AG20443 (cell line): ENCODE data around the gene SIGLEC11.
"Not testable (repeated sequence)": the region's sequence is repeated elsewhere in the genome, so short reads cannot be mapped to it uniquely, and the experiment has no call there.

Experiments used
- DNase-seq: peaks from one replicate; pipeline ENCODE4 v3.0.0; 2012; ENCODE audit warnings: low spot score, mixed read lengths

Gene SIGLEC11

GRCh38 chr19:49950956-49951526 lies 9.9 kb downstream of the SIGLEC11 start:
- no peak for DNase-seq

DNA sequence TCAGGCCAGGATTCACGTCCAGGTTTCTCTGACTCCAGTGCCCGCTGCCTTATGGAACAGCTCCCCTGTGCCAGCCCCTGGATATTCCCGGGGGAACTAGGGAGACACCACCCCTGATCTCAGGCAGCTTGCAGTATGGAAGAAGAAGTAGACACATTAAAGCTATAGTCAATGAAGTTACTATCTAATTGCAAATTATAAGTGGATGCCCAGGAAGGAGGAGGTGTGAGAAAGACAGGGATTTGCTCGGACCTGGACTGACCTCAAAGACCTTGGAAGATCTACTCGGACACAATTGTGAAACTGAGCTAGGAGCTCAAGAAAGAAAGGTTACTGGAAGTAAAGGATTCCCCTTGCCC lies 10.4 kb downstream of the SIGLEC11 start:
- DNase-seq, result no peak

DNA sequence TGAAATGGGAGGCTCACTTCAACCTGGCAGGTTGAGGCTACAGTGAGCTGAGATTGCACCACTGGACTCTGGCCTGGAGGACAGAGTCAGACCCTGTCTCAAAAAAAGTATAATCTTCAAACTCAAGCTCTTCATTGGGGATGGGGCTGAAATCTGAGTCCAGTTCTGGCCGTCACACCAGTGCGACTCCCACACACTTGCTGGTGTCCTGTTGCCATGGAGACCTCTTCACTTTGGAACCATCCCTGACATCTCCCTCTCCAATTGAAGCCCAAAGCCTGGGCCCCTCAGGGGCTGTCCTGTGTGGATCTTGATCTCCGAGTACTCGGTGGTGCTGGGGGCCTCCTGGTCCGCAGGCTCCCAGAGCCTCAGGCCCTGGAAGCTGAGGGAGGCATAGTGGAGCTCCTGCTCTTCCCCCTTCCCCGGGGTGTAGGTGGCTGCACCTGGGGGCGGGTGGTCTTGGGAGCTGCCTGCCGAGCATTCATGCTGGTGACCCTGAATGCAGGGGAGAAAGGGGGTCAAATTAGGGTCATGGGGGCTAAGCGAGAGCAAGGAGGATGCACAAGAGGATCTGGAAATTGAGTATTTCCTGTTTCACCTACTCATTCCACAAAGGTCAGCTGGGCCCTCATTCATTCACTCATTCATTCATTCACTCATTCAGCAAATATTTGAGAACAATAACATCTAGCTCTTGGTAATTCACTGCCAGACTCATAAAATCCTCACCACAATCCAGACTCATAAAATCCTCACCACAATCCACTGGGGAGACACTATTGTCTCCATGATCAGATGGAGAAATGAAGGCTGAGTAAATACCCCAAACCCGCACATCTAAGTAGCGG lies 11.0 kb downstream of the SIGLEC11 start:
- no peak for DNase-seq

DNA sequence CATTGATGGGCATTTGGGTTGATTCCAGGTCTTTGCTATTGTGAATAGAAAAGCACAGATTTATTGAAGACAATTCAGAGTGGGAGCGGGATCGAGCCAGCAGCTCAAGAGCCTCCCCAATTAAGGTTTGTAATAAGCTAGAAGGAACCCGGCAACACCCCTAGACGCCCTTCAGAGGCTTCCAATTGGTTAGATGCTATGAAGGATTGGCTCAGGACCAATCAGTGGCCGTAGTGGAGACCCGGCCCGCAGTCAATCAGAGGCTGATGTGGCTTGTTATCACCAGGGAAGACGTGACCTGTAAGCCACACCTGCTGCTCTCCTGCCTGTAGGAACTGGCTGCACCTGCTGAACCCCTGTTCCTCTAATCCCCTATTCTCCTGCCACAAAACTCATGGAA lies 14.6 kb downstream of the SIGLEC11 start:
- DNase-seq, result no peak

DNA sequence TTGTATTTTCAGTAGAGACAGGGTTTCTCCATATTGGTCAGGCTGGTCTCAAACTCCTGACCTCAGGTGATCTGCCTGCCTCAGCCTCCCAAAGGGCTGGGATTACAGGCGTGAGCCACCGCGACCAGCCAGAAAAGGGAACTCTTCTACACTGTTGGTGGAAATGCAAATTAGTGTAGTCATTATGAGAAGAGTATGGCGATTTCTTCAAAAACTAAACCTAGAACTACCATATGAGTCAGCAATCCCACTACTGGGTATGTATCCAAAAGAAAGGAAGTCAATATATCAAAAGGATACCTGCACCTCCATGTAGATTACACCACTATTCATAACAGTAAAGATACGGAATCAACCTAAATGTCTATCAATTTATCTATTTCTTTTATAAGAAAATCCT lies 16.4 kb downstream of the SIGLEC11 start:
- DNase-seq, result not testable (repeated sequence)

- no peak for DNase-seq
Observed at GRCh38 chr19:49940482-49940791, 20.5 kb downstream of the SIGLEC11 start.

DNA sequence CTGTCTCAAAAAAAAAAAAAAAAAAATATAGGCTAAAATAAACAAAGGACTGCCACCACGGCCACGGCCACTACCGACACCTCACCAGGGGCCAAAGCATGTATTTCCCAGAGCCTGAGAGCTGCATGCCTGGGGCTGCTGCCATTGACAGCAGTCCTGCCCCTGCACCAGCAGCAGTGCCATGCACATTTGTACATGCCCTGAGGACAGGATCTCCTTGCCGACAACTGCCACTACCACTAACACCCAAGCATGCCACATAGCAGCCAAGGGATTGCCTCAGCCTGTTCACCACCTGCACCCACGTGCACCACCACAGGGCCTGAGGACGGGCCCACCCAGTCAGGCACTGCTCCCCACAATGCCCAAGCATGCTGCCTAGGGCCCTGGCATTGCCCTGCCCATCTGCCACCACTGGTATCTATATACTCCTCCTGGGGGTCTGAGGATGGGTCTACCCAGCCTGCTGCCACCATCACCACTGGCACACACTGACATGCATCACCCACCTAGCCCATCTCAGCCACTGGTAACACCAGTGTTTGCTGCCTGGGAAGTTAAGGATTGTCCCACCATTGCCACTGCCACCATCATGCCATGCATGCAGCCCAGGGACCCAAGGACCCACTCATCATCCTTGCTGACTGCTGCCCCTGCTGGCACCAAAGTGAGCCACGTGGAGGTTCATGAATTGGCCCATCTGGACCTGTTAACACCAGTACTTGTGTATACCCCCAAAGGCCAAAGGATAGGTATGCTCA lies 21.1 kb downstream of the SIGLEC11 start:
- no peak for DNase-seq

DNA sequence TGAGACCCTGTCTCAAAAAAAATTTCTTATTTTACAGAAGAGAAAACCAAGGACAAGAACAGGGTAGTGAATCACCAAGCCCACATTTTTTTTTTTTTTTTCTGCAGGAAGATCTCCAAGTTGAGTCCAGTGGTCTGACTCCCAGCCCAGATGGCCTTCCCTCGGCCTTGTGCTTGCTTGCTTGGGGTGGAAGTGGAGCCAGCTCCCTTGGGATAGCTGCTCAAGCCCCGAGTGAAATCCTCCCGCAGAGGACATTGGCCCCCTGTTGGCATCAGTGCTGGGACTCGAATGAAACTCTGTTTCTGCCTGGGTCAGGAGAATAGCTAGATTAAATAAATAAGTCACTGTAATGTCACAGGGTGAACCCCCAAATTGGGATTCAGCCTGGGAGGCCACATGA lies 22.3 kb downstream of the SIGLEC11 start:
- no peak for DNase-seq

GRCh38 chr19:49937750-49938381 lies 23.1 kb downstream of the SIGLEC11 start:
- DNase-seq, result peak; percentile 85

- DNase-seq, result no peak
Observed at GRCh38 chr19:49936549-49936948, 24.4 kb downstream of the SIGLEC11 start.

DNA sequence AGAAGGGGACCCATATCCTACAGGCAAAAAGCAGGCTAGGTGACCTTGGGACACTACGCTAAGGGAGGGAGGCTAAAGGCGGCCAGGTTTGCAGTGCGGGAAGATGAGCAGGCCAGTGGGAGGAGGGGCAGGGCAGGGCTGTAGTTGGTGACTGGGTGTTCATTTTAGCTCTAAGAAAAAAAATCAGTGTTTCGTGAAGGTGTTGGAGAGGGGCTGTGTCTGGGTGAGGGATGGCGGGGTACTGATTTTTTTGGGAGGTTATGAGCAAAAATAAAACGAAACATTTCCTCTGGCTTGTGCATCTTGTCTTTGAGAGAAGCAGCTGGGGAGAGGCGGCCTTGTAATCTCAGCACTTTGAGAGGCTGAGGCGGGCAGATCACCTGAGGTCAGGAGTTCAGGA lies 27.3 kb downstream of the SIGLEC11 start:
- DNase-seq, result no peak

GRCh38 chr19:49932731-49933131 lies 28.2 kb downstream of the SIGLEC11 start:
- no peak for DNase-seq

- DNase-seq, result no peak
Observed at GRCh38 chr19:49932041-49932451, 28.9 kb downstream of the SIGLEC11 start.

DNA sequence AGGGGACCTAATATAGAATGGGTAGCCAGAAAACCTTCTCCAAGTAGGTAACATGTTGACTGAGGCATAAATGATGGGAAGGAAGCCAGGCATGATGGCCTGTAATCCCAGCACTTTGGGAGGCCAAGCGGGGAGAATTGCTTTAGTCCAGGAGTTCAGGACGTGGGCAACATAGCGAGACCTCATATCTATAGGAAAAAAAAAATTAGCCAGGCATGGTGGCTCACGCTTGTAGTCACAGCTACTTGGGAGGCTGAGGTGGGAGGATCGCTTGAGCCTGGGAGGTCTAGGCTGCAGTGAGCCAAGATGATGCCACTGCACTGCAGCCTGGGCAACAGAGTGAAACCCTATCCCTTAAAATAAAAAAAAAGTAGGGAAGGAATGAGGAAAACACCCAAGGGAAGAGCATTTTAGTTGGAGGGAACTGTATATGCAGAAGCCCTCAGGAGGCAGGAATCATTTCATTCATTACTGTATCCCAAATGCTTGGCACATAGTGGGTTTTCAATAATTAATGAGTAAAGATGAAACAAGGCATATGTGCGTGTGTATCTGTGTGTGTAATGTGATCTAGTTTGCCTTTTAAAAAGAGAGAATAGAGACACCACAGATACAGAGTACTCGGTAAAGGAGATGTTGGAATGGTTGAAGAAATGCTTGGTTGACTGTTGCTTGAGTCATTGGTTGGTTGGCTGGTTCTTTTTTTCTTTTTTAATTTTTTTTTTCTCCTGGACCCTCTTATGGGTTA lies 29.5 kb downstream of the SIGLEC11 start:
- DNase-seq, result no peak

DNA sequence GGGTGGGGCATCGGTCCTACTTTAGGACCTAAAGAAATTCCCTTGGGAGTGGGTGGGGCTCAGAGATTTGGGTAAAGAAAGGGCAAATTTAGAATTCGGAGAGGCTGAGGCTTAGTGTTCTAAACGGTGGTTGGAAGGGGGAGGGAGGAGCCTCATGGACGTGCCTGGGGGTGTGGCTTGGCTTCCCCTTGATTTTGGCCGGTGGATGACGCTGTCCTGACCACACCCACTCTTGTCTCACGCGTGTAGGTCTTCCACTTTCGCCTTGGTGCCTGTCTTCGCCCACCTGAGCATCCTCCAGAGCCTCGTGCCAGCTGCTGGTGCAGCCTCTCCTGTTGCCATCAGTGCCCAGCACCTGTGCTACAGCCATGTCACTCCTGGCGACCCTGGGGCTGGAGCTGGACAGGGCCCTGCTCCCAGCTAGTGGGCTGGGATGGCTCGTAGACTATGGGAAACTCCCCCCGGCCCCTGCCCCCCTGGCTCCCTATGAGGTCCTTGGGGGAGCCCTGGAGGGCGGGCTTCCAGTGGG lies 30.4 kb downstream of the SIGLEC11 start:
- no peak for DNase-seq

GRCh38 chr19:49929611-49930482 lies 31.1 kb downstream of the SIGLEC11 start:
- DNase-seq, result peak; percentile 95

- DNase-seq, result peak; percentile 100
Observed at GRCh38 chr19:49929121-49929610, 31.8 kb downstream of the SIGLEC11 start, which contains the start of the genes ATF5 and NUP62. Gene ATF5 (plus strand): TSS chr19:49929205. CDS start chr19:49930851, 1,646 bp downstream. Gene NUP62 (minus strand): TSS chr19:49929504. CDS start chr19:49909807, 19,697 bp downstream.

DNA sequence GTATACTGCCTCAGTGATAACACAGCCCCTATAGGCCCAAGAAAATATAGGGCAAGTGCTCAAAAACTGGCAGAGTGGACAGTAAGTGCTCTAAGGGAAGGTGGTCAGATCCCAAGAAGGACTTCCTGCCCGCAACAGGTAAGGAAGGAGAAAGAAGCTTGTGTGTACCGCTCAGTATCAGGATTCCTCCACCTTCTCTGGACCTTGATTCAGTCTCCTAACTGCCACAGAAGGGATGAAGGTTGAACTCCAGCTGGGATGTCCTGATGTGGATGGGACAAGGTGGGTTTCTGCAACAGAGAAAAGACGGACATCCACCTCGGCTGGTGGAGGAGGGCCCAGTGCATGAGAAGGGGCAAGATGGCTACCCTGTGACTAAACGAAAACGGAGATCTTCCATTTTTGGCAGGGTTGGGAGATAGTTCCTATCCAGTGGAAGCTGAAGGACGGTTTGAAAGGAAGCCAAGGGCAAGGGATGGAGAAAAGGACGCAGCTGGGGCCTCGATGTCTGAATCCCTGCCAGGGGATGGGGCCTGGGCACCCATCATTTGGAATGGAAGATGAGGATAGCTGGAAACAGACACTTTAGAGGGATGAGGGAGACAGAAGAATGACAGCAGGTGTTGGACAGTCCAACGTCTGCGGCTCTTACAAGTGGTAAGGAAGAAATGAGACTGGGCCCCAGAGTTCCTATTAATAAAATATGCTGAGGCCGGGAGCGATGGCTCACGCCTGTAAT lies 33.3 kb downstream of the SIGLEC11 start:
- no peak for DNase-seq

- DNase-seq, result no peak
Observed at GRCh38 chr19:49926515-49926914, 34.5 kb downstream of the SIGLEC11 start.

DNA sequence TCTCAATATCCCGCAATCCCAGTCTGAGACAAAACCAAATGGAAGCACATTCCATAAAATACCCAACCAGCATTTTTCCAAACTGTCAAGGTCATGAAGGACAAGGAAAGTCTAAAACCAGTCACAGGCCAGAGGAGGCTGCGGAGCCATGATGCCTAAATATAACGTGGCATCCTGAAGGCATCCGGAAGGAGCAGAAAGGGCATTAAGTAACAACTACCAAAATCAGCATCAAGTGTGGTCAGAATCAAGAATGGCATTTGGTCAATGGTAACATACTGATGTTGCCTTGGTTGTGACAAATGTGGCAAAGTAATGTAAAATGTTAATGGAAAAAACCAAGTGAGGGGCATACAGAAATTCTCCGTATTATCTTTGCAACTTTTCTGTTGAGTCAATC lies 35.5 kb downstream of the SIGLEC11 start:
- DNase-seq, result no peak
